HepG2 (cell line): ENCODE results near the gene RERE. TPM values are rescaled to one million over a fixed set of nuclear protein-coding genes. Genes with fewer than 3 reads are reported as not detected.

Experiments
- CBX2 ChIP-seq, 2 experiments: fragments of 200-600 bp in 1 of 2; sonication (generic); formaldehyde crosslinking in 1 of 2; IDR thresholded peaks; 2 replicates each; pipeline versions ENCODE4 v1.7.0 to v1.8.1; 2018 to 2022; ENCODE audit warnings: low read depth in 2 of 2, low read length in 1 of 2, mild to moderate bottlenecking in 1 of 2, missing genetic modification reagents in 1 of 2
- FOXK1 ChIP-seq: sonication (generic); formaldehyde crosslinking; IDR thresholded peaks from 2 replicates; pipeline ENCODE4 v1.4.0; 2020; ENCODE audit warnings: low read depth, missing genetic modification reagents, borderline replicate concordance
- GATA4 ChIP-seq: sonication (generic); IDR thresholded peaks from 2 replicates; pipeline ENCODE4 v1.6.1; 2016; ENCODE audit warnings: antibody characterized with exemption, low read depth, borderline replicate concordance
- HDAC1 ChIP-seq: sonication (generic); formaldehyde crosslinking; IDR thresholded peaks from 2 replicates; pipeline ENCODE4 v1.5.1; 2020; ENCODE audit warnings: mild to moderate bottlenecking, missing genetic modification reagents
- HOXA7 ChIP-seq: sonication (generic); formaldehyde crosslinking; IDR thresholded peaks from 2 replicates; pipeline ENCODE4 v1.8.1; 2022; ENCODE audit warnings: mild to moderate bottlenecking, missing genetic modification reagents, moderate library complexity
- JUNB ChIP-seq: sonication (generic); formaldehyde crosslinking; IDR thresholded peaks from 2 replicates; pipeline ENCODE4 v1.8.0; 2022; ENCODE audit warnings: missing genetic modification reagents, mild to moderate bottlenecking, borderline replicate concordance
- KDM3A ChIP-seq: IDR thresholded peaks from 2 replicates; pipeline ENCODE4 v1.6.1; 2018; ENCODE audit warnings: low read depth, missing compliant biosample characterization
- LRRFIP1 ChIP-seq: sonication (generic); formaldehyde crosslinking; conservative IDR thresholded peaks from 2 replicates; pipeline ENCODE4 v1.4.0; 2020; ENCODE audit warnings: missing genetic modification reagents
- MAF1 ChIP-seq: sonication (generic); formaldehyde crosslinking; IDR thresholded peaks from 2 replicates; pipeline ENCODE4 v1.5.0; 2020; ENCODE audit warnings: missing genetic modification reagents, borderline replicate concordance
- MYC ChIP-seq: sonication (generic); formaldehyde crosslinking; IDR thresholded peaks from 2 replicates; pipeline ENCODE4 v1.9.0; 2021; ENCODE audit warnings: missing genetic modification reagents, borderline replicate concordance
- RFX1 ChIP-seq: fragments of 450-650 bp; IDR thresholded peaks from 2 replicates; pipeline ENCODE4 v1.6.1; 2017
- SMAD9 ChIP-seq: sonication (generic); formaldehyde crosslinking; IDR thresholded peaks from 2 replicates; pipeline ENCODE4 v1.5.1; 2020; ENCODE audit warnings: mild to moderate bottlenecking, missing genetic modification reagents
- SP140L ChIP-seq: sonication (generic); formaldehyde crosslinking; IDR thresholded peaks from 2 replicates; pipeline ENCODE4 v1.4.0; 2020; ENCODE audit warnings: missing genetic modification reagents, borderline replicate concordance
- SRY ChIP-seq: sonication (generic); formaldehyde crosslinking; IDR thresholded peaks from 2 replicates; pipeline ENCODE4 v1.8.0; 2022; ENCODE audit warnings: mild to moderate bottlenecking, missing genetic modification reagents
- THAP11 ChIP-seq: IDR thresholded peaks from 2 replicates; pipeline ENCODE4 v1.6.1; 2016; ENCODE audit warnings: missing biosample characterization, missing genetic modification reagents
- UBTF ChIP-seq: sonication (generic); formaldehyde crosslinking; IDR thresholded peaks from 2 replicates; pipeline ENCODE4 v1.4.0; 2020; ENCODE audit warnings: mild to moderate bottlenecking, missing genetic modification reagents
- ZBTB43 ChIP-seq: sonication (generic); formaldehyde crosslinking; conservative IDR thresholded peaks from 2 replicates; pipeline ENCODE4 v1.4.0; 2020; ENCODE audit warnings: missing genetic modification reagents
- ZFP36L1 ChIP-seq: sonication (generic); formaldehyde crosslinking; IDR thresholded peaks from 2 replicates; pipeline ENCODE4 v1.8.0; 2022; ENCODE audit warnings: mild to moderate bottlenecking, missing genetic modification reagents, moderate library complexity
- ZMAT3 ChIP-seq: sonication (generic); formaldehyde crosslinking; conservative IDR thresholded peaks from 2 replicates; pipeline ENCODE4 v1.7.0; 2021; ENCODE audit warnings: missing genetic modification reagents
- ZNF225 ChIP-seq: sonication (generic); formaldehyde crosslinking; IDR thresholded peaks from 2 replicates; pipeline ENCODE4 v1.4.0; 2020; ENCODE audit warnings: mild to moderate bottlenecking, missing genetic modification reagents
- ZNF761 ChIP-seq: sonication (generic); formaldehyde crosslinking; conservative IDR thresholded peaks from 2 replicates; pipeline ENCODE4 v1.4.0; 2020; ENCODE audit warnings: mild to moderate bottlenecking, missing genetic modification reagents
- ZNF766 ChIP-seq: sonication (generic); formaldehyde crosslinking; IDR thresholded peaks from 2 replicates; pipeline ENCODE4 v1.5.0; 2020; ENCODE audit warnings: missing genetic modification reagents, borderline replicate concordance
- ZNF781 ChIP-seq: sonication (generic); formaldehyde crosslinking; IDR thresholded peaks from 2 replicates; pipeline ENCODE4 v1.5.1; 2020; ENCODE audit warnings: borderline replicate concordance, mild to moderate bottlenecking, missing genetic modification reagents; ENCODE audit errors: not compliant biosample characterization
- ZSCAN25 ChIP-seq: sonication (generic); formaldehyde crosslinking; IDR thresholded peaks from 2 replicates; pipeline ENCODE4 v1.8.0; 2022; ENCODE audit warnings: mild to moderate bottlenecking, missing genetic modification reagents
- polyA plus RNA-seq, 8 experiments: library from polyadenylated mRNA; depleted of rRNA in 3 of 8; stranded (reverse) in 7 of 8; unstranded in 1 of 8; fragments of >200 nt; fragmentation: Illumina TruSeq in 4 of 8; extraction: Trizol in 4 of 8; gene quantifications; 2 replicates each; pipeline versions ENCODE4 v1.2.1 to v1.2.3, GENCODE V29; 2011 to 2016; ENCODE audit warnings: low read depth in 4 of 8, missing spikeins in 1 of 8, mixed read lengths in 1 of 8; ENCODE audit not compliant: insufficient read depth in 1 of 8
- total RNA-seq, 5 experiments: library from RNA; depleted of rRNA; stranded (reverse); fragments of >200 nt; fragmentation: Illumina TruSeq; extraction: Trizol; gene quantifications; 2 replicates each; pipeline ENCODE4 v1.2.3, GENCODE V29; 2016; ENCODE audit warnings: low read depth in 1 of 5

Gene RERE
- total and polyA plus RNA-seq, 2 of the 13 experiments (the other 11 are each of a cell fraction or from before 2014, with no cell fraction given) = 18.3 to 21.9 TPM

- no peak for TF ChIP-seq LRRFIP1 (CRISPR knock-in tag)
- TF ChIP-seq ZSCAN25 (CRISPR knock-in tag) = no peak
- peak; percentile 99 for TF ChIP-seq ZBTB43 (CRISPR knock-in tag)
- TF ChIP-seq UBTF = peak; percentile 33; the same call in 1 of the 2 replicates
- TF ChIP-seq JUNB (CRISPR knock-in tag) = peak; percentile 78; the same call in 1 of the 2 replicates
- no peak for TF ChIP-seq SMAD9 (CRISPR knock-in tag)
- no peak for TF ChIP-seq MAF1 (CRISPR knock-in tag)
- peak; percentile 91 for TF ChIP-seq HDAC1
- 0 out of 2 replicates have a peak, but pooled peaks have one; percentile 33 for TF ChIP-seq HOXA7
- TF ChIP-seq ZFP36L1 = peak; percentile 99
- TF ChIP-seq ZMAT3 (CRISPR knock-in tag) = no peak
- no peak for TF ChIP-seq MYC (CRISPR knock-in tag)
- no peak for TF ChIP-seq ZNF781 (CRISPR knock-in tag)
- TF ChIP-seq KDM3A (CRISPR knock-in tag) = peak; percentile 97
- TF ChIP-seq ZNF225 = no peak
- TF ChIP-seq THAP11 (CRISPR knock-in tag) = peak; percentile 86
- TF ChIP-seq ZNF766 (CRISPR knock-in tag) = no peak; the same call in 1 of the 2 replicates
- TF ChIP-seq SRY = no peak
- TF ChIP-seq CBX2 (IDR thresholded peaks at IDR 0.05; ENCODE audit: low read depth, low read length) = no peak
- TF ChIP-seq CBX2 (CRISPR knock-in tag; IDR thresholded peaks at IDR 0.05; ENCODE audit: low read depth) = no peak
- peak; percentile 94 for TF ChIP-seq SP140L (CRISPR knock-in tag)
- TF ChIP-seq FOXK1 (CRISPR knock-in tag) = peak; percentile 100
- TF ChIP-seq ZNF761 (CRISPR knock-in tag) = no peak
- peak; percentile 92 for TF ChIP-seq GATA4
- no peak for TF ChIP-seq RFX1
Observed at GRCh38 chr1:8742022-8742924, 75.2 kb downstream of the RERE start (continued).
